Breast epithelium (tissue), 3 donors: Measurements from ENCODE around the gene S100A1.

Source experiments
- CTCF ChIP-seq, 3 donors: fragments of 450-650 bp; IDR thresholded peaks; one replicate each; pipeline ENCODE4 v1.5.1; 2016 to 2017; ENCODE audit warnings: antibody characterized with exemption in 3 of 3, mild to moderate bottlenecking in 3 of 3, moderate library complexity in 3 of 3
- POLR2AphosphoS5 ChIP-seq, 3 donors: sonication (generic); formaldehyde crosslinking; IDR thresholded peaks; one replicate each; pipeline ENCODE4 v1.6.1; 2017; ENCODE audit warnings: antibody characterized with exemption in 3 of 3

- TF ChIP-seq CTCF (IDR thresholded peaks at IDR 0.05) (no peak), POLR2AphosphoS5 (IDR thresholded peaks at IDR 0.05) (no peak)
Measured at GRCh38 chr1:153588482-153588881, 39.8 kb upstream of the S100A1 start.
